T-helper 2 cell treated with Interferon-gamma antibody and Interleukin-4, amounts not matched to agents 5 μg/mL and 100 μg/mL, for 36 hours (primary cell): ENCODE results near the gene HTRA3.
A peak's percentile ranks its signal among the peaks of the same experiment; 100 is the strongest.

Source experiments
- DNase-seq: peaks from one replicate; pipeline ENCODE4 v3.0.0; 2021; ENCODE audit warnings: low spot score
- H3K27ac Mint-ChIP-seq: one replicate; pipeline ENCODE4 v1.8.0; 2021; ENCODE audit warnings: mild to moderate bottlenecking, mixed read lengths
- H3K27me3 Mint-ChIP-seq: one replicate; pipeline ENCODE4 v1.8.0; 2021; ENCODE audit warnings: low read depth, mixed read lengths
- H3K36me3 Mint-ChIP-seq: one replicate; pipeline ENCODE4 v1.8.0; 2021; ENCODE audit warnings: low read depth, mixed read lengths
- H3K4me1 Mint-ChIP-seq: one replicate; pipeline ENCODE4 v1.8.0; 2021; ENCODE audit warnings: low read depth, mixed read lengths
- H3K4me3 Mint-ChIP-seq: one replicate; pipeline ENCODE4 v1.8.0; 2022; ENCODE audit warnings: mild to moderate bottlenecking, moderate library complexity, mixed read lengths
- H3K9me3 Mint-ChIP-seq: one replicate; pipeline ENCODE4 v1.8.0; 2021; ENCODE audit warnings: mixed read lengths

Gene HTRA3

GRCh38 chr4:8269535-8270417, at the start of gene HTRA3:
TSS of gene HTRA3 (plus strand) at chr4:8269754. CDS start at chr4:8269969, 215 bp downstream.
- Mint-ChIP-seq H3K4me3 (no peak within 1 kb of the TSS), H3K27me3 (peaks cover 25% of the 10 kb centered on the region)
- DNase-seq = no peak

GRCh38 chr4:8220661-8221450, 48.7 kb upstream of the HTRA3 start:
- Mint-ChIP-seq H3K36me3 (peaks cover 17% of the 10 kb centered on the region), H3K4me1 (peaks cover 21% of the 10 kb centered on the region), H3K4me3 (no peak overlapping the region), H3K27ac (no peak overlapping the region), H3K27me3 (no peaks in the 10 kb centered on the region), H3K9me3 (no peaks in the 10 kb centered on the region)
- no peak for DNase-seq

More at GRCh38 chr4:8269535-8270417, at the start of gene HTRA3:
- Mint-ChIP-seq H3K27ac (no peak within 1 kb of the TSS), H3K9me3 (no peaks in the 10 kb centered on the region), H3K36me3 (no peaks in the 10 kb centered on the region), H3K4me1 (no peaks in the 10 kb centered on the region)

- H3K4me3 Mint-ChIP-seq = no peak overlapping the region
Observed at GRCh38 chr4:8221476-8221875, 48.1 kb upstream of the HTRA3 start.

GRCh38 chr4:8221985-8222384, 47.6 kb upstream of the HTRA3 start:
- H3K9me3 Mint-ChIP-seq = no peaks in the 10 kb centered on the region
- DNase-seq = no peak
- H3K36me3 Mint-ChIP-seq = peaks cover 17% of the 10 kb centered on the region
- no peak overlapping the region for H3K27ac Mint-ChIP-seq
- no peaks in the 10 kb centered on the region for H3K27me3 Mint-ChIP-seq
- no peak overlapping the region for H3K4me3 Mint-ChIP-seq
- H3K4me1 Mint-ChIP-seq = peaks cover 21% of the 10 kb centered on the region

More at GRCh38 chr4:8221476-8221875, 48.1 kb upstream of the HTRA3 start:
- no peaks in the 10 kb centered on the region for H3K9me3 Mint-ChIP-seq
- peaks cover 17% of the 10 kb centered on the region for H3K36me3 Mint-ChIP-seq
- H3K27ac Mint-ChIP-seq = peak overlapping the region; percentile 27
- H3K4me1 Mint-ChIP-seq = peaks cover 21% of the 10 kb centered on the region
- no peaks in the 10 kb centered on the region for H3K27me3 Mint-ChIP-seq
- no peak for DNase-seq

- peaks cover 17% of the 10 kb centered on the region for H3K36me3 Mint-ChIP-seq
- no peaks in the 10 kb centered on the region for H3K9me3 Mint-ChIP-seq
- H3K4me3 Mint-ChIP-seq = no peak overlapping the region
- H3K27me3 Mint-ChIP-seq = no peaks in the 10 kb centered on the region
- no peak for DNase-seq
- H3K27ac Mint-ChIP-seq = peak overlapping the region; percentile 26
- H3K4me1 Mint-ChIP-seq = peaks cover 21% of the 10 kb centered on the region
Observed at GRCh38 chr4:8222609-8223388, 46.8 kb upstream of the HTRA3 start.

GRCh38 chr4:8224267-8224974, 45.1 kb upstream of the HTRA3 start:
- H3K36me3 Mint-ChIP-seq = peaks cover 17% of the 10 kb centered on the region
- peaks cover 20% of the 10 kb centered on the region for H3K4me1 Mint-ChIP-seq

GRCh38 chr4:8224975-8225625, 44.5 kb upstream of the HTRA3 start:
- H3K36me3 Mint-ChIP-seq = peaks cover 14% of the 10 kb centered on the region
- H3K27me3 Mint-ChIP-seq = no peaks in the 10 kb centered on the region
- no peak overlapping the region for H3K4me3 Mint-ChIP-seq
- no peaks in the 10 kb centered on the region for H3K9me3 Mint-ChIP-seq
- DNase-seq = no peak
- H3K27ac Mint-ChIP-seq = no peak overlapping the region
- peaks cover 20% of the 10 kb centered on the region for H3K4me1 Mint-ChIP-seq

More at GRCh38 chr4:8224267-8224974, 45.1 kb upstream of the HTRA3 start:
- H3K27me3 Mint-ChIP-seq = no peaks in the 10 kb centered on the region
- H3K27ac Mint-ChIP-seq = no peak overlapping the region
- no peaks in the 10 kb centered on the region for H3K9me3 Mint-ChIP-seq
- DNase-seq = no peak
- no peak overlapping the region for H3K4me3 Mint-ChIP-seq

- no peak overlapping the region for H3K4me3 Mint-ChIP-seq
- H3K9me3 Mint-ChIP-seq = no peaks in the 10 kb centered on the region
- H3K4me1 Mint-ChIP-seq = peaks cover 20% of the 10 kb centered on the region
- no peak for DNase-seq
- H3K36me3 Mint-ChIP-seq = peaks cover 12% of the 10 kb centered on the region
- H3K27me3 Mint-ChIP-seq = no peaks in the 10 kb centered on the region
- H3K27ac Mint-ChIP-seq = no peak overlapping the region
Observed at GRCh38 chr4:8225706-8226443, 43.7 kb upstream of the HTRA3 start.

GRCh38 chr4:8227201-8227770, 42.3 kb upstream of the HTRA3 start:
- Mint-ChIP-seq H3K4me1 (peaks cover 12% of the 10 kb centered on the region), H3K36me3 (peaks cover 9% of the 10 kb centered on the region), H3K27me3 (no peaks in the 10 kb centered on the region), H3K9me3 (no peaks in the 10 kb centered on the region), H3K4me3 (no peak overlapping the region), H3K27ac (no peak overlapping the region)
- no peak for DNase-seq

GRCh38 chr4:8227771-8228318, 41.7 kb upstream of the HTRA3 start:
- no peak for DNase-seq
- H3K4me1 Mint-ChIP-seq = peaks cover 9% of the 10 kb centered on the region
- no peaks in the 10 kb centered on the region for H3K27me3 Mint-ChIP-seq
- no peak overlapping the region for H3K27ac Mint-ChIP-seq
- no peak overlapping the region for H3K4me3 Mint-ChIP-seq
- H3K9me3 Mint-ChIP-seq = no peaks in the 10 kb centered on the region
- peaks cover 7% of the 10 kb centered on the region for H3K36me3 Mint-ChIP-seq

GRCh38 chr4:8228319-8229250, 41.0 kb upstream of the HTRA3 start:
- Mint-ChIP-seq H3K27me3 (no peaks in the 10 kb centered on the region), H3K27ac (peak overlapping the region; percentile 32), H3K4me1 (peaks cover 9% of the 10 kb centered on the region), H3K36me3 (peaks cover 7% of the 10 kb centered on the region), H3K4me3 (peak overlapping the region; percentile 18), H3K9me3 (no peaks in the 10 kb centered on the region)
- peak; percentile 73 for DNase-seq
